ENCODE data around the gene TCIRG1. TPM values are rescaled to one million over a fixed set of nuclear protein-coding genes. Genes with fewer than 3 reads are reported as not detected.

The TCIRG1 gene
- total RNA-seq, 1 experiment from 2014 or later = 158 TPM

DNA sequence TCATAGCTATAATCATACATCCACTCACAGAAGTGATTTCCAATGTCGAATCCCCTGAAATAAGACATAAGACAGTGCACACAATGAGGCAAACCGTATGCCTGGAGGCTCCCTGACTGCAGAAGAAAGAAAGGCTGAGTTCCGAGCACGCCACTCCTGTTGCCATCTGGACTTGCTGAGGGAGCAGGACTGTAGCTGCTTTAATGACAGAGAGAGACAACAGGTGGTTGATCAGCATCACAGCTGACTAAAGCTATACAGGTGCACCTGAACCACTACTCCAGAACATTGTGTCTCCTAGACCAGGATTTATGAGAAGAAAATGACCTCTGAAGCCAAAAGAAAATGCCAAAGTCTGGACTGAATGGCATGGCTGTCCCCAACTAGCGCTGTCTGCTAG, 27.0 kb downstream of the TCIRG1 start:
- POLR2A ChIA-PET = no interaction called here
- H3K27ac ChIP-seq (ENCODE audit: low read length) = no peak overlapping the region
- intact Hi-C loops (cut with micrococcal nuclease; ENCODE audit: unreplicated experiment) = no loop called here
- BruUV-seq (replicated peaks) = no TSS peak
- peaks cover 34% of the 10 kb centered on the region for H3K36me3 ChIP-seq (ENCODE audit: control insufficient read depth, insufficient read depth, low read length)
- no peak overlapping the region for H3K4me3 ChIP-seq (ENCODE audit: low read depth in 2 of 2, low read length in 2 of 2)
- H3K4me1 ChIP-seq (ENCODE audit: control insufficient read depth, insufficient read depth, low read length) = no peaks in the 10 kb centered on the region
- TF ChIP-seq POLR2AphosphoS5 (IDR thresholded peaks at IDR 0.05; ENCODE audit: low read depth, low read length) = no peak
- DNase-seq (ENCODE audit: low read depth, low spot score) = no peak
- no peaks in the 10 kb centered on the region for H3K27me3 ChIP-seq (ENCODE audit: control insufficient read depth, insufficient read depth, low read length)
- no peaks in the 10 kb centered on the region for H3K9me3 ChIP-seq (ENCODE audit: control insufficient read depth, insufficient read depth, low read depth, low read length)
- no peak for ATAC-seq
- CTCF ChIA-PET = interaction anchor here (0.7 kb wide), 1 partner anchor 23 kb away, joined by 3 read pairs; no protein-coding TSS in a partner anchor
- in situ Hi-C loops (cut with HindIII; ENCODE audit: low pct_unique_long_range_greater_than_20kb, low sequenced_read_pairs) = no loop called here

DNA sequence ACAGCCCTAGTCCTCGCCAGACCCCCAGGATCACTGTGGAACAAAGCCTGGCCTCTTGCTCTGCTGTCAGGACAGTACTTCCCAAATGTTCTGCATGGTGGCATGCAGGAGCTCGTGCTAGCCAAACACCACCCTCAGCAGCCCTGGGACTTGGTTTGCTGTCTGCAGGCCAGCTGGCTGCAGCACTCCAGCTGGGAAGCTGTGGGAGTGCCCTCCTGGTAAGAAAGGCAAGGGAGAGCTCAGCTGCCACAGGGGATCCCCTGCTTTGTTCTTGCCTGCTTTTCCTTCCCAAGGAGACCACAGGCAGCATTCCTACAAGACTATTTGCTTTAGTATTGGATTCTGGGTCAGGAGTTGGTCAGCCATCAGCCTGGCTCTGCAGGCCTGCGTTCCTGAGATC, 27.9 kb downstream of the TCIRG1 start:
- ChIA-PET POLR2A (no interaction called here), CTCF (no interaction called here)
- Histone ChIP-seq H3K27me3 (ENCODE audit: control insufficient read depth, insufficient read depth, low read length) (no peaks in the 10 kb centered on the region), H3K27ac (ENCODE audit: low read length) (no peak overlapping the region), H3K9me3 (ENCODE audit: control insufficient read depth, insufficient read depth, low read depth, low read length) (no peaks in the 10 kb centered on the region), H3K4me1 (ENCODE audit: control insufficient read depth, insufficient read depth, low read length) (no peaks in the 10 kb centered on the region), H3K4me3 (ENCODE audit: low read depth in 2 of 2, low read length in 2 of 2) (no peak overlapping the region), H3K36me3 (ENCODE audit: control insufficient read depth, insufficient read depth, low read length) (peaks cover 36% of the 10 kb centered on the region)
- TF ChIP-seq, protein P1, sequence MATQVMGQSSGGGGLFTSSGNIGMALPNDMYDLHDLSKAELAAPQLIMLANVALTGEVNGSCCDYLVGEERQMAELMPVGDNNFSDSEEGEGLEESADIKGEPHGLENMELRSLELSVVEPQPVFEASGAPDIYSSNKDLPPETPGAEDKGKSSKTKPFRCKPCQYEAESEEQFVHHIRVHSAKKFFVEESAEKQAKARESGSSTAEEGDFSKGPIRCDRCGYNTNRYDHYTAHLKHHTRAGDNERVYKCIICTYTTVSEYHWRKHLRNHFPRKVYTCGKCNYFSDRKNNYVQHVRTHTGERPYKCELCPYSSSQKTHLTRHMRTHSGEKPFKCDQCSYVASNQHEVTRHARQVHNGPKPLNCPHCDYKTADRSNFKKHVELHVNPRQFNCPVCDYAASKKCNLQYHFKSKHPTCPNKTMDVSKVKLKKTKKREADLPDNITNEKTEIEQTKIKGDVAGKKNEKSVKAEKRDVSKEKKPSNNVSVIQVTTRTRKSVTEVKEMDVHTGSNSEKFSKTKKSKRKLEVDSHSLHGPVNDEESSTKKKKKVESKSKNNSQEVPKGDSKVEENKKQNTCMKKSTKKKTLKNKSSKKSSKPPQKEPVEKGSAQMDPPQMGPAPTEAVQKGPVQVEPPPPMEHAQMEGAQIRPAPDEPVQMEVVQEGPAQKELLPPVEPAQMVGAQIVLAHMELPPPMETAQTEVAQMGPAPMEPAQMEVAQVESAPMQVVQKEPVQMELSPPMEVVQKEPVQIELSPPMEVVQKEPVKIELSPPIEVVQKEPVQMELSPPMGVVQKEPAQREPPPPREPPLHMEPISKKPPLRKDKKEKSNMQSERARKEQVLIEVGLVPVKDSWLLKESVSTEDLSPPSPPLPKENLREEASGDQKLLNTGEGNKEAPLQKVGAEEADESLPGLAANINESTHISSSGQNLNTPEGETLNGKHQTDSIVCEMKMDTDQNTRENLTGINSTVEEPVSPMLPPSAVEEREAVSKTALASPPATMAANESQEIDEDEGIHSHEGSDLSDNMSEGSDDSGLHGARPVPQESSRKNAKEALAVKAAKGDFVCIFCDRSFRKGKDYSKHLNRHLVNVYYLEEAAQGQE (IDR thresholded peaks at IDR 0.05; ENCODE audit: insufficient read depth in 1 of 2, low read depth in 2 of 2, low read length in 1 of 2) = no peak
- TF ChIP-seq, protein P2, sequence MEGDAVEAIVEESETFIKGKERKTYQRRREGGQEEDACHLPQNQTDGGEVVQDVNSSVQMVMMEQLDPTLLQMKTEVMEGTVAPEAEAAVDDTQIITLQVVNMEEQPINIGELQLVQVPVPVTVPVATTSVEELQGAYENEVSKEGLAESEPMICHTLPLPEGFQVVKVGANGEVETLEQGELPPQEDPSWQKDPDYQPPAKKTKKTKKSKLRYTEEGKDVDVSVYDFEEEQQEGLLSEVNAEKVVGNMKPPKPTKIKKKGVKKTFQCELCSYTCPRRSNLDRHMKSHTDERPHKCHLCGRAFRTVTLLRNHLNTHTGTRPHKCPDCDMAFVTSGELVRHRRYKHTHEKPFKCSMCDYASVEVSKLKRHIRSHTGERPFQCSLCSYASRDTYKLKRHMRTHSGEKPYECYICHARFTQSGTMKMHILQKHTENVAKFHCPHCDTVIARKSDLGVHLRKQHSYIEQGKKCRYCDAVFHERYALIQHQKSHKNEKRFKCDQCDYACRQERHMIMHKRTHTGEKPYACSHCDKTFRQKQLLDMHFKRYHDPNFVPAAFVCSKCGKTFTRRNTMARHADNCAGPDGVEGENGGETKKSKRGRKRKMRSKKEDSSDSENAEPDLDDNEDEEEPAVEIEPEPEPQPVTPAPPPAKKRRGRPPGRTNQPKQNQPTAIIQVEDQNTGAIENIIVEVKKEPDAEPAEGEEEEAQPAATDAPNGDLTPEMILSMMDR (IDR thresholded peaks at IDR 0.05) = no peak
- TF ChIP-seq SIN3A (IDR thresholded peaks at IDR 0.05; ENCODE audit: borderline replicate concordance, insufficient read depth, low read depth, low read length) (no peak), TCF7L2 (IDR thresholded peaks at IDR 0.05; ENCODE audit: low read depth, low read length) (no peak), POLR2AphosphoS5 (IDR thresholded peaks at IDR 0.05; ENCODE audit: low read depth, low read length) (no peak)
- in situ Hi-C loops (cut with HindIII; ENCODE audit: low pct_unique_long_range_greater_than_20kb, low sequenced_read_pairs) (no loop called here), intact Hi-C loops (cut with micrococcal nuclease; ENCODE audit: unreplicated experiment) (no loop called here)
- no peak for DNase-seq (ENCODE audit: low read depth, low spot score)
- no TSS peak for BruUV-seq (replicated peaks)
- ATAC-seq = no peak; the same call in 1 of the 2 replicates

DNA sequence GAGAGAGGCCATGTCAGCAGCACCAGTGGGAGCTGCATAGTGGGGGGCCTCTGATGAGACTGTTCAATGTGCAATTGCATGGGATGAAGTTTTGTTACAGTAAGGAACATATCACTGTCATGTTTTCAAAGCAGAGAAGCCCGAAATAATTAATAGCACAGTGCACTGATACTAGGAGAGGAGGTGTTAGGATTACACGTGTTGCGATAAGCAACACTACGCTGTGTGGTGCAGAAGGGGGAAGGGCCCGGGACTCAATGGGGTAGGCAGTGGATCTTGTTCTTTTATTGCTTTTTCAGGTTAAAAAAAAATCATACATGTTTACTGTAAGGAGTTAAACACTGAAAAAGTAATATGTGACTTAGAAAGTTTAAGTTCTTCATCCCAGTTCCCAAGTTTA, 29.2 kb downstream of the TCIRG1 start:
- in situ Hi-C loops (cut with HindIII; ENCODE audit: low pct_unique_long_range_greater_than_20kb, low sequenced_read_pairs) (no loop called here), intact Hi-C loops (cut with micrococcal nuclease; ENCODE audit: unreplicated experiment) (no loop called here)
- Histone ChIP-seq H3K36me3 (ENCODE audit: control insufficient read depth, insufficient read depth, low read length) (peaks cover 34% of the 10 kb centered on the region), H3K4me3 (ENCODE audit: low read depth in 2 of 2, low read length in 2 of 2) (no peak overlapping the region), H3K4me1 (ENCODE audit: control insufficient read depth, insufficient read depth, low read length) (no peaks in the 10 kb centered on the region), H3K27ac (ENCODE audit: low read length) (no peak overlapping the region), H3K9me3 (ENCODE audit: control insufficient read depth, insufficient read depth, low read depth, low read length) (no peaks in the 10 kb centered on the region), H3K27me3 (ENCODE audit: control insufficient read depth, insufficient read depth, low read length) (no peaks in the 10 kb centered on the region)
- DNase-seq (ENCODE audit: low read depth, low spot score) (no peak), ATAC-seq (no peak)
- ChIA-PET POLR2A (no interaction called here), CTCF (no interaction called here)
- BruUV-seq (replicated peaks) = no TSS peak
- TF ChIP-seq, protein P2 (IDR thresholded peaks at IDR 0.05) = no peak
- TF ChIP-seq SIN3A (IDR thresholded peaks at IDR 0.05; ENCODE audit: borderline replicate concordance, insufficient read depth, low read depth, low read length) = no peak
- no peak for TF ChIP-seq TCF7L2 (IDR thresholded peaks at IDR 0.05; ENCODE audit: low read depth, low read length)
- no peak for TF ChIP-seq POLR2AphosphoS5 (IDR thresholded peaks at IDR 0.05; ENCODE audit: low read depth, low read length)
- TF ChIP-seq, protein P1 (IDR thresholded peaks at IDR 0.05; ENCODE audit: insufficient read depth in 1 of 2, low read depth in 2 of 2, low read length in 1 of 2) = no peak

All from Panc1 (cell line).